Osteoblast (primary cell): ENCODE data around the gene SUMO3. TPM values are rescaled to one million over a fixed set of nuclear protein-coding genes. Genes with fewer than 3 reads are reported as not detected.

Experiments
- DNase-seq: peaks from one replicate; pipeline ENCODE4 v3.0.0; 2011; ENCODE audit warnings: low spot score, mixed read lengths; ENCODE audit not compliant: insufficient read length; ENCODE audit errors: missing footprints
- H2AFZ ChIP-seq: 2 replicates; pipeline ENCODE4 v1.6.0; 2011; ENCODE audit warnings: mild to moderate bottlenecking, low read length
- H3K27ac ChIP-seq: 2 replicates; pipeline ENCODE4 v1.5.1; 2011; ENCODE audit warnings: mild to moderate bottlenecking, low read depth, low read length, moderate library complexity
- H3K27me3 ChIP-seq: 2 replicates; pipeline ENCODE4 v1.6.0; 2012; ENCODE audit warnings: mild to moderate bottlenecking, control low read depth, inconsistent platforms, low read length, moderate library complexity; ENCODE audit not compliant: insufficient read depth
- H3K36me3 ChIP-seq: 2 replicates; pipeline ENCODE4 v1.5.1; 2011; ENCODE audit warnings: mild to moderate bottlenecking, low read length, control low read depth, moderate library complexity; ENCODE audit not compliant: insufficient read depth
- H3K4me1 ChIP-seq: 2 replicates; pipeline ENCODE4 v1.5.1; 2011; ENCODE audit warnings: mild to moderate bottlenecking, low read length, control low read depth, moderate library complexity; ENCODE audit not compliant: insufficient read depth
- H3K4me2 ChIP-seq: 2 replicates; pipeline ENCODE4 v1.6.0; 2011; ENCODE audit warnings: mild to moderate bottlenecking, low read length; ENCODE audit not compliant: insufficient read depth
- H3K4me3 ChIP-seq: fragments of 200-600 bp; sonication (generic); 3 replicates; pipeline ENCODE4 v1.5.1; 2012; ENCODE audit warnings: mild to moderate bottlenecking, low read length, inconsistent platforms; ENCODE audit not compliant: insufficient read depth
- H3K79me2 ChIP-seq: 2 replicates; pipeline ENCODE4 v1.6.0; 2012; ENCODE audit warnings: mild to moderate bottlenecking, low read length, control low read depth, inconsistent platforms; ENCODE audit not compliant: insufficient read depth
- H3K9me3 ChIP-seq: 2 replicates; pipeline ENCODE4 v1.5.1; 2011; ENCODE audit warnings: low read depth, low read length, control low read depth
- H4K20me1 ChIP-seq: 2 replicates; pipeline ENCODE4 v1.6.0; 2012; ENCODE audit warnings: mild to moderate bottlenecking, low read length, control low read depth; ENCODE audit not compliant: insufficient read depth
- CTCF ChIP-seq: IDR thresholded peaks from 2 replicates; pipeline ENCODE4 v1.5.1; 2011; ENCODE audit warnings: mild to moderate bottlenecking, low read depth, low read length, moderate library complexity; ENCODE audit errors: extremely low read depth
- total RNA-seq: library from RNA; depleted of rRNA; stranded (reverse); fragments of >200 nt; gene quantifications from 2 replicates; pipeline ENCODE4 v1.2.3, GENCODE V29; 2012

SUMO3 gene
- total RNA-seq, 1 donor = 80.7 TPM

GRCh38 chr21:44862869-44863685 lies 45.2 kb upstream of the SUMO3 start:
- Histone ChIP-seq H3K9me3 (no peaks in the 10 kb centered on the region), H3K4me3 (no peak overlapping the region), H3K79me2 (peaks cover 97% of the 10 kb centered on the region), H3K36me3 (peaks cover 67% of the 10 kb centered on the region), H3K27me3 (no peaks in the 10 kb centered on the region), H2AFZ (no peak overlapping the region), H4K20me1 (peaks cover 87% of the 10 kb centered on the region), H3K4me1 (peaks cover 27% of the 10 kb centered on the region), H3K4me2 (no peak overlapping the region), H3K27ac (no peak overlapping the region)
- no peak for TF ChIP-seq CTCF
- DNase-seq = peak; percentile 32

- DNase-seq = peak; percentile 47
- H4K20me1 ChIP-seq = peaks cover 87% of the 10 kb centered on the region
- H3K4me1 ChIP-seq = no peaks in the 10 kb centered on the region
- H3K27ac ChIP-seq = no peak overlapping the region
- H3K36me3 ChIP-seq = peaks cover 85% of the 10 kb centered on the region
- H3K9me3 ChIP-seq = no peaks in the 10 kb centered on the region
- H3K4me3 ChIP-seq = no peak overlapping the region
- no peak for TF ChIP-seq CTCF
- no peak overlapping the region for H2AFZ ChIP-seq
- no peaks in the 10 kb centered on the region for H3K27me3 ChIP-seq
- H3K79me2 ChIP-seq = peaks cover 97% of the 10 kb centered on the region
- no peak overlapping the region for H3K4me2 ChIP-seq
Measured at GRCh38 chr21:44858791-44859190, 40.9 kb upstream of the SUMO3 start.

GRCh38 chr21:44858291-44858690 lies 40.4 kb upstream of the SUMO3 start:
- Histone ChIP-seq H3K4me2 (no peak overlapping the region), H3K79me2 (peaks cover 97% of the 10 kb centered on the region), H3K36me3 (peaks cover 84% of the 10 kb centered on the region), H3K27me3 (no peaks in the 10 kb centered on the region), H2AFZ (no peak overlapping the region), H3K9me3 (no peaks in the 10 kb centered on the region), H3K27ac (no peak overlapping the region), H3K4me1 (no peaks in the 10 kb centered on the region), H3K4me3 (no peak overlapping the region), H4K20me1 (peaks cover 86% of the 10 kb centered on the region)
- peak; percentile 35 for DNase-seq
- no peak for TF ChIP-seq CTCF

- H3K27ac ChIP-seq = no peak overlapping the region
- no peak overlapping the region for H3K4me2 ChIP-seq
- no peak overlapping the region for H2AFZ ChIP-seq
- H3K4me3 ChIP-seq = no peak overlapping the region
- peaks cover 86% of the 10 kb centered on the region for H4K20me1 ChIP-seq
- peak; percentile 9 for DNase-seq
- TF ChIP-seq CTCF = no peak
- H3K79me2 ChIP-seq = peaks cover 94% of the 10 kb centered on the region
- H3K9me3 ChIP-seq = no peaks in the 10 kb centered on the region
- H3K4me1 ChIP-seq = no peaks in the 10 kb centered on the region
- H3K36me3 ChIP-seq = peaks cover 82% of the 10 kb centered on the region
- H3K27me3 ChIP-seq = no peaks in the 10 kb centered on the region
Measured at GRCh38 chr21:44857127-44857892, 39.4 kb upstream of the SUMO3 start.
